Mesenchymal stem cell (in vitro differentiated cells and primary cell): ENCODE measurements around the gene CCR3.

Experiments
- DNase-seq: peaks from one replicate; pipeline ENCODE4 v3.0.0-alpha.2; 2013
- H2AFZ ChIP-seq: one replicate; pipeline ENCODE4 v1.6.1; 2013; ENCODE audit warnings: low read depth, mild to moderate bottlenecking, control low read depth, inconsistent platforms, low read length, moderate library complexity
- H2AK5ac ChIP-seq: 2 replicates; pipeline ENCODE4 v1.6.1; 2013; ENCODE audit warnings: low read length, moderate library complexity, mild to moderate bottlenecking, inconsistent platforms; ENCODE audit not compliant: severe bottlenecking
- H2BK120ac ChIP-seq: one replicate; pipeline ENCODE4 v1.6.1; 2013; ENCODE audit warnings: low read depth, mild to moderate bottlenecking, inconsistent platforms, low read length, moderate library complexity
- H2BK12ac ChIP-seq, 2 experiments: one replicate each; pipeline ENCODE4 v1.6.1; 2013; ENCODE audit warnings: inconsistent platforms in 2 of 2, low read length in 2 of 2, mild to moderate bottlenecking in 2 of 2, moderate library complexity in 2 of 2, control low read depth in 1 of 2
- H2BK15ac ChIP-seq: one replicate; pipeline ENCODE4 v1.6.1; 2013; ENCODE audit warnings: mild to moderate bottlenecking, low read depth, inconsistent platforms; ENCODE audit not compliant: poor library complexity, severe bottlenecking
- H2BK5ac ChIP-seq: 2 replicates; pipeline ENCODE4 v1.6.1; 2013; ENCODE audit warnings: low read depth, mild to moderate bottlenecking, low read length, control low read depth, inconsistent platforms; ENCODE audit not compliant: poor library complexity, severe bottlenecking
- H3K14ac ChIP-seq, 2 experiments: one replicate each; pipeline ENCODE4 v1.6.1; 2013; ENCODE audit warnings: inconsistent platforms in 2 of 2, low read length in 2 of 2, control low read depth in 1 of 2, mild to moderate bottlenecking in 1 of 2, moderate library complexity in 1 of 2
- H3K18ac ChIP-seq, 2 experiments: one replicate each; pipeline ENCODE4 v1.6.1; 2013; ENCODE audit warnings: inconsistent platforms in 2 of 2, low read length in 2 of 2, control low read depth in 1 of 2, low read depth in 1 of 2, mild to moderate bottlenecking in 1 of 2
- H3K23ac ChIP-seq, 2 experiments: one replicate each; pipeline ENCODE4 v1.6.1; 2013; ENCODE audit warnings: inconsistent platforms in 2 of 2, low read length in 2 of 2, mild to moderate bottlenecking in 2 of 2, moderate library complexity in 2 of 2, control low read depth in 1 of 2
- H3K27ac ChIP-seq: 2 replicates; pipeline ENCODE4 v1.5.1; 2013; ENCODE audit warnings: mild to moderate bottlenecking, moderate library complexity, low read length, control low read depth, inconsistent platforms; ENCODE audit not compliant: poor library complexity, severe bottlenecking
- H3K27me3 ChIP-seq, 2 experiments: 2 replicates each; pipeline versions ENCODE4 v1.6.1 to v1.7.0; 2013; ENCODE audit warnings: low read length in 2 of 2, mild to moderate bottlenecking in 2 of 2, moderate library complexity in 2 of 2, control low read depth in 1 of 2, inconsistent platforms in 1 of 2; ENCODE audit not compliant: control insufficient read depth in 1 of 2, insufficient read depth in 1 of 2
- H3K36me3 ChIP-seq, 2 experiments: 2 replicates each; pipeline versions ENCODE4 v1.6.1 to v1.7.0; 2013; ENCODE audit warnings: low read length in 2 of 2, control low read depth in 1 of 2, inconsistent platforms in 1 of 2, low read depth in 1 of 2, mild to moderate bottlenecking in 1 of 2; ENCODE audit not compliant: insufficient read depth in 2 of 2, control insufficient read depth in 1 of 2
- H3K4ac ChIP-seq, 2 experiments: one replicate each; pipeline ENCODE4 v1.6.1; 2013; ENCODE audit warnings: inconsistent platforms in 2 of 2, low read length in 2 of 2, mild to moderate bottlenecking in 2 of 2, moderate library complexity in 2 of 2, control low read depth in 1 of 2, low read depth in 1 of 2
- H3K4me1 ChIP-seq: 2 replicates; pipeline ENCODE4 v1.6.1; 2013; ENCODE audit warnings: low read depth, low read length, control low read depth; ENCODE audit not compliant: control insufficient read depth, insufficient read depth
- H3K4me2 ChIP-seq: 2 replicates; pipeline ENCODE4 v1.6.1; 2013; ENCODE audit warnings: low read length, mild to moderate bottlenecking, inconsistent platforms; ENCODE audit not compliant: poor library complexity, severe bottlenecking
- H3K4me3 ChIP-seq, 2 experiments: 2 replicates each; pipeline versions ENCODE4 v1.5.1 to v1.7.0; 2013; ENCODE audit warnings: low read length in 2 of 2, mild to moderate bottlenecking in 2 of 2, control low read depth in 1 of 2, low read depth in 1 of 2; ENCODE audit not compliant: insufficient read depth in 1 of 2
- H3K79me1 ChIP-seq: replicated peaks from 2 replicates; pipeline ENCODE4 v1.6.1; 2013; ENCODE audit warnings: mild to moderate bottlenecking, control low read depth, low read length, inconsistent platforms; ENCODE audit not compliant: poor library complexity, severe bottlenecking
- H3K9ac ChIP-seq: 2 replicates; pipeline ENCODE4 v1.7.0; 2013; ENCODE audit warnings: mild to moderate bottlenecking, low read length, moderate library complexity
- H3K9me3 ChIP-seq: 2 replicates; pipeline ENCODE4 v1.7.0; 2013; ENCODE audit warnings: mild to moderate bottlenecking, low read length; ENCODE audit not compliant: control insufficient read depth
- H4K8ac ChIP-seq: one replicate; pipeline ENCODE4 v1.6.1; 2013; ENCODE audit warnings: inconsistent platforms, mild to moderate bottlenecking, low read length, moderate library complexity
- H4K91ac ChIP-seq: one replicate; pipeline ENCODE4 v1.6.1; 2013; ENCODE audit warnings: mild to moderate bottlenecking, low read length, inconsistent platforms
- WGBS: methylation state at CpG from one replicate; pipeline ENCODE4 v1.1.7; 2013; ENCODE audit warnings: mixed read lengths; 5-methylcytosine and 5-hydroxymethylcytosine counted together

CCR3 gene

DNA sequence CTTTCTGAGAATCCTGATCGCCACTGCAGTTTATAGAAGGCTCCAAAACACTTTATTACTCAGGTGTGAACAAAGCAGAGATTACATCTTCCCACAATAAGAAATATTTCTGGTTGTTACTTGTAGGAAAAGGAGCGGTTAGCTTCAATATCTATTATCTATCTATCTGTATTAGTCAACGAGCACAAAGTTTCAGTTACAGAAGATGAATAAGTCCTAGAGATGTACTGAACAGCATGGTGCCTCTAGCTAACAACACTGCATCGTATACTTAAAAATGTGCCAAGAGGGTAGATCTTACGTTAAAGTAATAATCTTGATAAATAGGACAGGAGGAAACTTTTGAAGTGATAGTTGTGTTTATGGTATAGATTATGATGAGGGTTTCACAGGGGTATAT lies 10.9 kb upstream of the CCR3 start:
- Histone ChIP-seq H2BK12ac (no peak overlapping the region), H2BK120ac (no peak overlapping the region), H2AK5ac (no peak overlapping the region), H3K36me3 (no peaks in the 10 kb centered on the region), H3K18ac (no peak overlapping the region), H3K9me3 (no peaks in the 10 kb centered on the region), H3K4me1 (no peaks in the 10 kb centered on the region), H4K8ac (no peak overlapping the region), H2AFZ (no peak overlapping the region), H3K27me3 (peaks cover 15 to 27% of the 10 kb centered on the region in 2 experiments), H3K27ac (no peak overlapping the region), H3K9ac (no peak overlapping the region), H3K4me3 (no peak overlapping the region), H2BK5ac (no peak overlapping the region), H3K23ac (no peak overlapping the region), H4K91ac (no peak overlapping the region), H2BK15ac (no peak overlapping the region), H3K14ac (no peak overlapping the region), H3K4ac (no peak overlapping the region), H3K79me1 (no peaks in the 10 kb centered on the region), H3K4me2 (no peak overlapping the region)
- DNase-seq = no peak
- 84% methylated on average over 4 of the region's 5 CpGs for WGBS

DNA sequence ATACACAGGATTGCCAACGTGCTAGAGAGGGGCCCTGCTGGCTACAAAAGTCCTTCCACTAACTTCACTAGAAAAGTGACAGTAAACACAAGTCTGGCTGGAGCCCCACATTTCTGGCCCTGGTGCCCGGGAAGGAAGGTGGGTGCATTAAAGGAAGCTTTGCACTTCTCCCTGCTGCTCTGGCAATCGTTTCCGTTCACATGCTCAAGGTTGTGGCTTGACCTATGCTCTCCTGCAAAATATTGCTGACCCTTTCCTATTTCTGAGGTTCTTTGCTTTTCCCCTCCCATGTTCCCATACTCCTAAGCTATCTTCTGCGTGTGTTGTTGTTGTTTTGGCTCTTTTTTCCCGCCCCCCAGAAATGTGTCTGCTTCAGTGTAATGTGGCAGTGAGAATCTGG lies 9.1 kb upstream of the CCR3 start:
- H2BK5ac ChIP-seq = no peak overlapping the region
- no peaks in the 10 kb centered on the region for H3K4me1 ChIP-seq
- H3K79me1 ChIP-seq = no peaks in the 10 kb centered on the region
- H3K27ac ChIP-seq = no peak overlapping the region
- no peak overlapping the region for H3K23ac ChIP-seq
- WGBS = 77% methylated on average over 4 of the region's 6 CpGs
- no peak overlapping the region for H2BK12ac ChIP-seq
- H3K4me3 ChIP-seq = no peak overlapping the region
- H2AK5ac ChIP-seq = no peak overlapping the region
- no peaks in the 10 kb centered on the region for H3K9me3 ChIP-seq
- H3K4ac ChIP-seq = no peak overlapping the region
- no peak overlapping the region for H4K91ac ChIP-seq
- no peak overlapping the region for H2AFZ ChIP-seq
- DNase-seq = no peak
- H2BK15ac ChIP-seq = no peak overlapping the region
- H4K8ac ChIP-seq = no peak overlapping the region
- H3K9ac ChIP-seq = no peak overlapping the region
- H3K4me2 ChIP-seq = no peak overlapping the region
- H2BK120ac ChIP-seq = no peak overlapping the region
- H3K27me3 ChIP-seq = peaks cover 19 to 31% of the 10 kb centered on the region in 2 experiments
- no peak overlapping the region for H3K14ac ChIP-seq
- no peak overlapping the region for H3K18ac ChIP-seq
- H3K36me3 ChIP-seq = no peaks in the 10 kb centered on the region

- H3K27me3 ChIP-seq = peaks cover 19 to 28% of the 10 kb centered on the region in 2 experiments
- no peak overlapping the region for H3K4me3 ChIP-seq
- H2BK15ac ChIP-seq = no peak overlapping the region
- no peaks in the 10 kb centered on the region for H3K9me3 ChIP-seq
- DNase-seq = no peak
- no peaks in the 10 kb centered on the region for H3K79me1 ChIP-seq
- H2BK5ac ChIP-seq = no peak overlapping the region
- H3K14ac ChIP-seq = no peak overlapping the region
- no peak overlapping the region for H4K8ac ChIP-seq
- H3K27ac ChIP-seq = no peak overlapping the region
- no peak overlapping the region for H2AFZ ChIP-seq
- H2AK5ac ChIP-seq = no peak overlapping the region
- no peak overlapping the region for H2BK12ac ChIP-seq
- no peak overlapping the region for H3K9ac ChIP-seq
- no peak overlapping the region for H3K4me2 ChIP-seq
- H3K4ac ChIP-seq = no peak overlapping the region
- H4K91ac ChIP-seq = no peak overlapping the region
- H2BK120ac ChIP-seq = no peak overlapping the region
- H3K18ac ChIP-seq = no peak overlapping the region
- no peaks in the 10 kb centered on the region for H3K4me1 ChIP-seq
- no peak overlapping the region for H3K23ac ChIP-seq
- 52% methylated on average over 2 of the region's 2 CpGs for WGBS
- no peaks in the 10 kb centered on the region for H3K36me3 ChIP-seq
Measured at GRCh38 chr3:46235425-46235824, 6.8 kb upstream of the CCR3 start.

DNA sequence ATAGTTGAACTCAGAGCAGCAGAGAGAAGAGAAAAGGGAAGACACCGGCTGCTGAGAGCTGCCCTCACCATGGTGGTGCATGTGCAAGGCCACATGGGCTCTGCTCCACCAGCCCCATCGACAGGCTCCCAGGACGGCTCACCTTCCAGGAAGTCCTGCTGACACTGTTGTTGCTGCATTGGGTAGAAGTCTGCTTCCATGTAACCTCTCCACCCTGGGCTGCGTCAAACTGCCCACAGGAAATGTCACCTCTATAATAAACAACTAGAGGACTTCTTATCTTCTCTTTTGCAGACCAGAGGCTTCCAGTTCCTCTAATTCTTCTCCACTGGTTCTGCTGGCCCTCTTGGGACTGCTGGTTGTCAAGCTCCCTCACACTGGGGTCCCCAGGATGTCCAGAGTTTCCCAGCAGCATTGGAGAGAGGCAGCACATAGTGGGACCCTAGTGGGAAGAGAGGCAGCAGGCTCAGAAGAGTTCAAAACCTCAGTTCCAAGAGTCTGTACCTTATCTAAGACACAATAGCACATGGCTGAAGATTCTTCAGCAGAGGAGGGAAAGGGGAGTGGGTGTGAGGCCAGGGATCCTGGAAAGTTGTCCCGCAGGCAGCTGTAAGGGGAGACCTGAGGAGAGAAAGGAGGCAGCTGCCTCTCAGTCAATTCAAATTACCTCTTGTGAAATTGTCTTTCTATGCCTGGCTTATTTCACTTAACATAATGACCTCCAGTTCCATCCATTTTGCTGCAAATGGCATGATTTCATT lies 5.8 kb upstream of the CCR3 start:
- no peak overlapping the region for H2BK12ac ChIP-seq
- H3K4me1 ChIP-seq = no peaks in the 10 kb centered on the region
- H2AK5ac ChIP-seq = no peak overlapping the region
- no peaks in the 10 kb centered on the region for H3K36me3 ChIP-seq
- no peak overlapping the region for H3K4ac ChIP-seq
- no peaks in the 10 kb centered on the region for H3K79me1 ChIP-seq
- H2BK120ac ChIP-seq = no peak overlapping the region
- H2AFZ ChIP-seq = no peak overlapping the region
- H3K4me2 ChIP-seq = no peak overlapping the region
- DNase-seq = no peak
- no peak overlapping the region for H3K23ac ChIP-seq
- H2BK5ac ChIP-seq = no peak overlapping the region
- no peak overlapping the region for H3K14ac ChIP-seq
- no peak overlapping the region for H4K91ac ChIP-seq
- no peak overlapping the region for H3K9ac ChIP-seq
- H3K27me3 ChIP-seq = peaks cover 19 to 28% of the 10 kb centered on the region in 2 experiments
- no peak overlapping the region for H2BK15ac ChIP-seq
- H3K27ac ChIP-seq = no peak overlapping the region
- WGBS = 49% methylated on average over 4 of the region's 5 CpGs
- no peak overlapping the region for H3K4me3 ChIP-seq
- H4K8ac ChIP-seq = no peak overlapping the region
- H3K18ac ChIP-seq = no peak overlapping the region
- no peaks in the 10 kb centered on the region for H3K9me3 ChIP-seq
